T-helper 2 cell (primary cell): Measurements from ENCODE around the gene ADCY9.
"Not testable (repeated sequence)": the region's sequence is repeated elsewhere in the genome, so short reads cannot be mapped to it uniquely, and the experiment has no call there.

Experiments
- DNase-seq, 5 experiments: peaks; one replicate each; pipeline versions ENCODE4 v3.0.0 to v3.0.0-alpha.2; 2012 to 2022

ADCY9 gene

GRCh38 chr16:4067262-4068001 lies 48.8 kb downstream of the ADCY9 start:
- no peak for DNase-seq

- peak in 2 of 5 experiments; percentile 36 to 67 for DNase-seq
These were observed 51.3 kb downstream of the ADCY9 start for GRCh38 chr16:4064950-4065352.

GRCh38 chr16:4062212-4062802 lies 53.9 kb downstream of the ADCY9 start:
- no peak for DNase-seq

GRCh38 chr16:4060823-4061222 lies 55.4 kb downstream of the ADCY9 start:
- DNase-seq: no peak

- peak in 2 of 5 experiments; percentile 46 to 59 for DNase-seq
These were observed 56.2 kb downstream of the ADCY9 start for GRCh38 chr16:4060009-4060408.

GRCh38 chr16:4058386-4058785 lies 57.9 kb downstream of the ADCY9 start:
- no peak for DNase-seq

GRCh38 chr16:4057439-4057877 lies 58.8 kb downstream of the ADCY9 start:
- DNase-seq: no peak

GRCh38 chr16:4056161-4057105 lies 59.8 kb downstream of the ADCY9 start:
- no peak for DNase-seq

GRCh38 chr16:4055748-4056147 lies 60.5 kb downstream of the ADCY9 start:
- no peak for DNase-seq

- no peak for DNase-seq
These were observed 62.9 kb downstream of the ADCY9 start for GRCh38 chr16:4053301-4053845.

- DNase-seq: no peak
These were observed 63.4 kb downstream of the ADCY9 start for GRCh38 chr16:4052801-4053293.

- DNase-seq: no peak
These were observed 64.1 kb downstream of the ADCY9 start for GRCh38 chr16:4052096-4052495.

- DNase-seq: no peak
These were observed 64.7 kb downstream of the ADCY9 start for GRCh38 chr16:4051591-4051990.

- DNase-seq: no peak
These were observed 67.2 kb downstream of the ADCY9 start for GRCh38 chr16:4049031-4049430.

GRCh38 chr16:4048481-4048880 lies 67.8 kb downstream of the ADCY9 start:
- DNase-seq: no peak

- DNase-seq: no peak
These were observed 70.0 kb downstream of the ADCY9 start for GRCh38 chr16:4046221-4046620.

- not testable (repeated sequence) for DNase-seq
These were observed 70.7 kb downstream of the ADCY9 start for GRCh38 chr16:4045561-4045960.

GRCh38 chr16:4042581-4042980 lies 73.7 kb downstream of the ADCY9 start:
- no peak for DNase-seq

GRCh38 chr16:4038448-4038847 lies 77.8 kb downstream of the ADCY9 start:
- DNase-seq: no peak

GRCh38 chr16:4036952-4037351 lies 79.3 kb downstream of the ADCY9 start:
- DNase-seq: not testable (repeated sequence)

- no peak for DNase-seq
These were observed 81.3 kb downstream of the ADCY9 start for GRCh38 chr16:4034963-4035362.

GRCh38 chr16:4033951-4034350 lies 82.3 kb downstream of the ADCY9 start:
- no peak for DNase-seq

GRCh38 chr16:4032768-4033167 lies 83.5 kb downstream of the ADCY9 start:
- DNase-seq: peak in 1 of 5 experiments; percentile 14
